Ovary (tissue), 9 donors: ENCODE measurements around the gene ALG1. TPM values are rescaled to one million over a fixed set of nuclear protein-coding genes. Genes with fewer than 3 reads are reported as not detected.
"Not testable (repeated sequence)": the region's sequence is repeated elsewhere in the genome, so short reads cannot be mapped to it uniquely, and the experiment has no call there.

Experiments
- DNase-seq, 5 donors: peaks; one replicate each; pipeline ENCODE4 v3.0.0-alpha.2; 2019 to 2020
- H3K27ac ChIP-seq, 2 donors: fragments of 200-600 bp; one replicate each; pipeline versions ENCODE4 v1.5.1 to v1.8.0; 2019 to 2022
- H3K27me3 ChIP-seq: fragments of 200-600 bp; one replicate; pipeline ENCODE4 v1.8.0; 2022
- H3K36me3 ChIP-seq: fragments of 200-600 bp; sonication (generic); one replicate; pipeline ENCODE4 v1.5.1; 2019
- H3K4me1 ChIP-seq: one replicate; pipeline ENCODE4 v1.8.1; 2013; ENCODE audit warnings: mild to moderate bottlenecking, moderate library complexity; ENCODE audit not compliant: insufficient read depth
- H3K4me3 ChIP-seq: fragments of 200-600 bp; sonication (generic); one replicate; pipeline ENCODE4 v1.5.1; 2017
- H3K9me3 ChIP-seq, 2 donors: fragments of 200-600 bp in 1 of 2; sonication (generic) in 1 of 2; one replicate each; pipeline versions ENCODE4 v1.5.1 to v1.8.1; 2013 to 2019; ENCODE audit warnings: mild to moderate bottlenecking in 1 of 2, moderate library complexity in 1 of 2
- EP300 ChIP-seq: sonication (generic); formaldehyde crosslinking; IDR thresholded peaks from one replicate; pipeline ENCODE4 v1.6.1; 2017; ENCODE audit warnings: antibody characterized with exemption
- POLR2A ChIP-seq: fragments of 450-650 bp; IDR thresholded peaks from one replicate; pipeline ENCODE4 v1.6.1; 2017; ENCODE audit warnings: antibody characterized with exemption, mild to moderate bottlenecking, moderate library complexity
- WGBS, 3 donors: extraction: QIAGEN DNeasy Blood & Tissue Kit in 1 of 3; methylation state at CpG; one replicate each; pipeline versions ENCODE4 v1.1.5 to v1.1.7; 2013 to 2017; 5-methylcytosine and 5-hydroxymethylcytosine counted together
- intact Hi-C, 4 donors: fragments of 100-400 bp; cut with DNase I; formaldehyde crosslinking; loops; one replicate each; pipeline versions ENCODE4 v1.11.0 to v1.15.1; 2022 to 2023
- polyA plus RNA-seq, 2 donors: library from polyadenylated mRNA; stranded (reverse); fragments of 200-250 nt in 1 of 2; fragments of 350-450 nt in 1 of 2; fragmentation: Illumina TruSeq in 1 of 2; extraction: RNeasy Lipid Tissue Mini Kit (QIAGEN cat#74804) in 1 of 2; gene quantifications; one replicate each; pipeline ENCODE4 v1.2.3, GENCODE V29; 2013 to 2014
- total RNA-seq, 7 donors: library from RNA; depleted of rRNA in 2 of 7; stranded (reverse); fragments of >200 nt in 2 of 7; fragmentation: NEBNext Ultra II Directional in 3 of 7; extraction: Animal tissue kit (Norgen Biotek cat#: 25700) in 3 of 7; gene quantifications; one replicate each; pipeline versions ENCODE4 v1.1.0 to v1.2.4, GENCODE V29; 2016 to 2023
- TF ChIP-seq, protein P1 (sequence below), 3 donors: fragments of 450-650 bp in 2 of 3; fragments of 200-600 bp in 1 of 3; IDR thresholded peaks; one replicate each; pipeline versions ENCODE4 v1.5.1 to v1.8.0; 2016 to 2022; ENCODE audit warnings: antibody characterized with exemption in 3 of 3, mild to moderate bottlenecking in 1 of 3
- donor health status: DM: no; HTN: no; CAD: no; lungs with moderate emphysema.
- donor health status: DM: no; HTN: no; CAD: no.
- donor health status: Bipolar disorder and iron deficiency.
- donor health status: DM: yes; HTN: yes; CAD: no.
- donor health status: DM: no; HTN: no; CAD: no.
- donor health status: DM: yes; HTN: yes; CAD: no.

ALG1 gene
- total and polyA plus RNA-seq, 9 donors = 9.1 to 21.3 (median 15.5) TPM

DNA sequence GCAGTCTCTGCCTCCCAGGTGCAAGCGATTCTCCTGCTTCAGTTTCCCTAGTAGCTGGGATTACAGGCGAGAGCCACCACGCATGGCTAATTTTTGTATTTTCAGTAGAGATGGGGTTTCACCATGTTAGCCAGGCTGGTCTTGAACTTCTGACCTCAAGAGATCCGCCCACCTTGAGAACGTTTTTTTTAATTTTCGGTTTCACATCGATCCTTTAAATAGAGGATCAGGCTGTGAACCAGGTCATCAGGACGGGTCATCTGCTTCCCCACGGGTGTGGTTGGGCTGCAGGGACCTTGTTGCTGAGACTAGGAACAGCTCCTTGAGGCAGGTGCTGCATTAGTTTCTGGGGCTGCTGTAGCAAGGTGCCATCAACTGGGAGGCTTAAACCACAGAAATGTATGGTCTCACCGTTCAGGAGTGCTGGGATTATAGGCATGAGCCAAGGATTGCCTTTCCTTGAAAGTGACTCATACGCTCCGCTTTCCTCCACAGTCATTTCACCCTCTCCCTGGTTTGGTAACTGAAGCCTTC is 30.0 kb upstream of the ALG1 start:
- no peak overlapping the region for H3K27ac ChIP-seq
- no peaks in the 10 kb centered on the region for H3K27me3 ChIP-seq
- 62 to 66% (median 63%) methylated on average over 12 of the region's 12 CpGs for WGBS, 3 donors
- H3K9me3 ChIP-seq = no peaks in the 10 kb centered on the region
- intact Hi-C loops = no loop called here
- no peaks in the 10 kb centered on the region for H3K4me1 ChIP-seq
- no peaks in the 10 kb centered on the region for H3K36me3 ChIP-seq
- DNase-seq = no peak
- H3K4me3 ChIP-seq = no peak overlapping the region
- TF ChIP-seq POLR2A = no peak
- TF ChIP-seq, protein P1, sequence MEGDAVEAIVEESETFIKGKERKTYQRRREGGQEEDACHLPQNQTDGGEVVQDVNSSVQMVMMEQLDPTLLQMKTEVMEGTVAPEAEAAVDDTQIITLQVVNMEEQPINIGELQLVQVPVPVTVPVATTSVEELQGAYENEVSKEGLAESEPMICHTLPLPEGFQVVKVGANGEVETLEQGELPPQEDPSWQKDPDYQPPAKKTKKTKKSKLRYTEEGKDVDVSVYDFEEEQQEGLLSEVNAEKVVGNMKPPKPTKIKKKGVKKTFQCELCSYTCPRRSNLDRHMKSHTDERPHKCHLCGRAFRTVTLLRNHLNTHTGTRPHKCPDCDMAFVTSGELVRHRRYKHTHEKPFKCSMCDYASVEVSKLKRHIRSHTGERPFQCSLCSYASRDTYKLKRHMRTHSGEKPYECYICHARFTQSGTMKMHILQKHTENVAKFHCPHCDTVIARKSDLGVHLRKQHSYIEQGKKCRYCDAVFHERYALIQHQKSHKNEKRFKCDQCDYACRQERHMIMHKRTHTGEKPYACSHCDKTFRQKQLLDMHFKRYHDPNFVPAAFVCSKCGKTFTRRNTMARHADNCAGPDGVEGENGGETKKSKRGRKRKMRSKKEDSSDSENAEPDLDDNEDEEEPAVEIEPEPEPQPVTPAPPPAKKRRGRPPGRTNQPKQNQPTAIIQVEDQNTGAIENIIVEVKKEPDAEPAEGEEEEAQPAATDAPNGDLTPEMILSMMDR (IDR thresholded peaks at IDR 0.05) = no peak
- no peak for TF ChIP-seq EP300

GRCh38 chr16:5042574-5043171 is 29.0 kb upstream of the ALG1 start:
- DNase-seq = no peak
- Histone ChIP-seq H3K4me3 (no peak overlapping the region), H3K9me3 (no peaks in the 10 kb centered on the region), H3K27me3 (no peaks in the 10 kb centered on the region), H3K36me3 (no peaks in the 10 kb centered on the region), H3K4me1 (no peaks in the 10 kb centered on the region), H3K27ac (no peak overlapping the region)
- intact Hi-C loops = no loop called here
- TF ChIP-seq EP300 (no peak), POLR2A (no peak)
- TF ChIP-seq, protein P1 (IDR thresholded peaks at IDR 0.05) = no peak
- 72 to 74% (median 73%) methylated on average over 14 of the region's 14 CpGs for WGBS, 3 donors

GRCh38 chr16:5044011-5044540 is 27.6 kb upstream of the ALG1 start:
- H3K9me3 ChIP-seq = no peaks in the 10 kb centered on the region
- no peaks in the 10 kb centered on the region for H3K27me3 ChIP-seq
- no peak overlapping the region for H3K27ac ChIP-seq
- H3K4me1 ChIP-seq = no peaks in the 10 kb centered on the region
- TF ChIP-seq POLR2A (no peak), EP300 (no peak)
- TF ChIP-seq, protein P1 (IDR thresholded peaks at IDR 0.05) = no peak
- no peak overlapping the region for H3K4me3 ChIP-seq
- intact Hi-C loops = no loop called here
- peak in 1 of 5 donors; percentile 12 for DNase-seq
- H3K36me3 ChIP-seq = no peaks in the 10 kb centered on the region
- 87 to 93% (median 92%) methylated on average over 8 of the region's 8 CpGs for WGBS, 3 donors

DNA sequence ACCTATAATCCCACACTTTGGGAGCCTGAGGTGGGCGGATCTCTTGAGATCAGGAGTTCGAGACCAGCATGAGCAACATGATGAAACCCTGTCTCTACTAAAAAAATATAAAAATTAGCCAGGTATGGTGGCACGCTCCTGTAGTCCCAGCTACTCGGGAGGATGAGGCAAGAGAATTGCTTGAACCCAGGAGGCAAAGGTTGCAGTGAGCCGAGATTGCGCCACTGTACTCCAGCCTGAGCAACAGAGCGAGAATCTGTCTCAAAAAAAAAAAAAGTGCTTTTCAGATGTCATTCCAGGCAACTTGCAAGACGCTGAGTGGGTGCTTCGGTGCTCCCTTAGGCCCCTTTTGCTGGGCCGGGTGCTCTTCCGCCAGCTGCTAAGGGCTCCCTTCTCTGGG is 27.1 kb upstream of the ALG1 start:
- H3K27ac ChIP-seq, intact Hi-C loops, H3K4me3 ChIP-seq, H3K36me3 ChIP-seq, H3K4me1 ChIP-seq, H3K27me3 ChIP-seq, H3K9me3 ChIP-seq: not testable (repeated sequence)
- DNase-seq = peak in 1 of 5 donors; percentile 1
- 93 to 97% (median 93%) methylated on average over 11 of the region's 11 CpGs for WGBS, 3 donors

DNA sequence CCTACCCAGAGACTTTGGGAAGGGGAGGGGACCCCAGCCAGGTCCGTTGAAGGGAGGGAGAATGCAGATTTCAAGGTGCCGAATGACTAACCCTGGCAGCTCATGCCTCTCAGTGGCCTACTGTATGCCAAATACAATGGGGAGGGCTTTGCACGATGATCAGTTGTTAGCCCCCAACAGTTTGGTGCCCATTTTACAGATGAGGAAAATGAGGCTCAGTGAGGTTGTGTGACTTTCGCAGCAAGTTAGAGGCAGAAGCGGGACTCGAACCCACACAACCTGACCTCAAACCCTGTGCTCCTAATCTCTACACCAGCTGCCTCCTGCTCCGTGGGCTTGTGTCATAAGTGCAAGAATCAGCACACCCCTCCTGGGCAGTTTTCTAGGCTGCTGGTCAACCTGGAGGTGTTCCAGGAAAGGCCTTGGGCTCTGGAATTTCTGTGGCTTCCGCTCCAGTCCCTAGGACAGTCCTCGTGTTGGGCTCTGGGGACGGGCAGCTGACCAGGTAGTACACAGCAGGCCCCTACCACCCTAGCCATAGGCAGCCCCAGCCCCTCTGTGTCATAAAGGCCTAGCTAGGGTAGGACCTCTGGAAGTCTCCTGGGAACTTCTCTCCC is 26.0 kb upstream of the ALG1 start:
- intact Hi-C loops = no loop called here
- H3K27ac ChIP-seq = no peak overlapping the region
- no peaks in the 10 kb centered on the region for H3K36me3 ChIP-seq
- 81 to 91% (median 87%) methylated on average over 10 of the region's 10 CpGs for WGBS, 3 donors
- DNase-seq = peak in 1 of 5 donors; percentile 8
- no peak overlapping the region for H3K4me3 ChIP-seq
- TF ChIP-seq POLR2A = no peak
- TF ChIP-seq, protein P1 (IDR thresholded peaks at IDR 0.05) = no peak
- TF ChIP-seq EP300 = no peak
- H3K4me1 ChIP-seq = no peaks in the 10 kb centered on the region
- no peaks in the 10 kb centered on the region for H3K27me3 ChIP-seq
- H3K9me3 ChIP-seq = no peaks in the 10 kb centered on the region
